HEK293T (cell line): ENCODE measurements around the gene TMEM50B.
"Not testable (repeated sequence)": the region's sequence is repeated elsewhere in the genome, so short reads cannot be mapped to it uniquely, and the experiment has no call there.

Experiments used
- CTCF ChIA-PET: fragments of 350-600 bp; formaldehyde crosslinking; extraction: SDS; loops from one replicate; lab custom pipeline; 2021; ENCODE audit warnings: antibody characterized with exemption, inconsistent platforms; lab: Yijun Ruan, JAX
- POLR2A ChIA-PET: fragments of 350-600 bp; formaldehyde crosslinking; extraction: SDS; loops from one replicate; lab custom pipeline; 2020; ENCODE audit warnings: antibody characterized with exemption, inconsistent platforms; lab: Yijun Ruan, JAX
- DNase-seq: peaks from one replicate; pipeline ENCODE4 v3.0.0; 2012; ENCODE audit warnings: mixed read lengths; ENCODE audit errors: extremely low spot score
- ARNT ChIP-seq: fragments of 450-650 bp; IDR thresholded peaks from 2 replicates; pipeline ENCODE4 v1.6.1; 2017; ENCODE audit warnings: mild to moderate bottlenecking
- BHLHE40 ChIP-seq: fragments of 450-650 bp; IDR thresholded peaks from 2 replicates; pipeline ENCODE4 v1.6.1; 2016; ENCODE audit warnings: mild to moderate bottlenecking, moderate library complexity, borderline replicate concordance
- CTBP1 ChIP-seq: fragments of 450-650 bp; IDR thresholded peaks from 2 replicates; pipeline ENCODE4 v1.6.1; 2016; ENCODE audit warnings: borderline replicate concordance
- ELF4 ChIP-seq: fragments of 450-650 bp; IDR thresholded peaks from 2 replicates; pipeline ENCODE4 v1.6.1; 2017; ENCODE audit warnings: antibody characterized with exemption
- FOXA1 ChIP-seq: fragments of 450-650 bp; IDR thresholded peaks from 2 replicates; pipeline ENCODE4 v1.6.1; 2016; ENCODE audit warnings: mild to moderate bottlenecking
- FOXK2 ChIP-seq: fragments of 450-650 bp; IDR thresholded peaks from 2 replicates; pipeline ENCODE4 v1.6.1; 2016; ENCODE audit warnings: mild to moderate bottlenecking
- FOXM1 ChIP-seq: fragments of 450-650 bp; IDR thresholded peaks from 2 replicates; pipeline ENCODE4 v1.6.1; 2017; ENCODE audit warnings: mild to moderate bottlenecking, borderline replicate concordance
- HDGF ChIP-seq: fragments of 450-650 bp; IDR thresholded peaks from 2 replicates; pipeline ENCODE4 v1.6.1; 2017; ENCODE audit warnings: antibody characterized with exemption, borderline replicate concordance
- L3MBTL2 ChIP-seq: fragments of 450-650 bp; conservative IDR thresholded peaks from 2 replicates; pipeline ENCODE4 v1.6.1; 2016; ENCODE audit warnings: mild to moderate bottlenecking
- LEF1 ChIP-seq: fragments of 450-650 bp; IDR thresholded peaks from 2 replicates; pipeline ENCODE4 v1.6.1; 2017; ENCODE audit warnings: mild to moderate bottlenecking, borderline replicate concordance
- NFRKB ChIP-seq: fragments of 450-650 bp; IDR thresholded peaks from 2 replicates; pipeline ENCODE4 v1.6.1; 2016; ENCODE audit warnings: mild to moderate bottlenecking, moderate library complexity
- SP1 ChIP-seq: fragments of 450-650 bp; IDR thresholded peaks from 2 replicates; pipeline ENCODE4 v1.6.1; 2017
- SUZ12 ChIP-seq: fragments of 450-650 bp; IDR thresholded peaks from 2 replicates; pipeline ENCODE4 v1.6.1; 2016; ENCODE audit warnings: mild to moderate bottlenecking
- TARDBP ChIP-seq: fragments of 450-650 bp; IDR thresholded peaks from 2 replicates; pipeline ENCODE4 v1.6.1; 2016
- ZNF384 ChIP-seq: fragments of 450-650 bp; IDR thresholded peaks from 2 replicates; pipeline ENCODE4 v1.6.1; 2016
- TF ChIP-seq, protein P1 (sequence below): fragments of 450-650 bp; IDR thresholded peaks from 2 replicates; pipeline ENCODE4 v1.6.1; 2016

The TMEM50B gene

GRCh38 chr21:33473344-33473743, 6.4 kb downstream of the TMEM50B start:
- ChIA-PET POLR2A (no interaction called here), CTCF (interaction anchor here (0.7 kb wide), 1 partner anchor 602 kb away, joined by 3 read pairs; no protein-coding TSS in a partner anchor)
- TF ChIP-seq L3MBTL2 (no peak), FOXK2 (no peak), CTBP1 (no peak), ELF4 (no peak), FOXM1 (no peak), BHLHE40 (no peak), ZNF384 (peak; percentile 63; the same call in 1 of the 2 replicates), ARNT (no peak)
- TF ChIP-seq, protein P1, sequence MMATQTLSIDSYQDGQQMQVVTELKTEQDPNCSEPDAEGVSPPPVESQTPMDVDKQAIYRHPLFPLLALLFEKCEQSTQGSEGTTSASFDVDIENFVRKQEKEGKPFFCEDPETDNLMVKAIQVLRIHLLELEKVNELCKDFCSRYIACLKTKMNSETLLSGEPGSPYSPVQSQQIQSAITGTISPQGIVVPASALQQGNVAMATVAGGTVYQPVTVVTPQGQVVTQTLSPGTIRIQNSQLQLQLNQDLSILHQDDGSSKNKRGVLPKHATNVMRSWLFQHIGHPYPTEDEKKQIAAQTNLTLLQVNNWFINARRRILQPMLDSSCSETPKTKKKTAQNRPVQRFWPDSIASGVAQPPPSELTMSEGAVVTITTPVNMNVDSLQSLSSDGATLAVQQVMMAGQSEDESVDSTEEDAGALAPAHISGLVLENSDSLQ, result no peak
- no peak for DNase-seq

DNA sequence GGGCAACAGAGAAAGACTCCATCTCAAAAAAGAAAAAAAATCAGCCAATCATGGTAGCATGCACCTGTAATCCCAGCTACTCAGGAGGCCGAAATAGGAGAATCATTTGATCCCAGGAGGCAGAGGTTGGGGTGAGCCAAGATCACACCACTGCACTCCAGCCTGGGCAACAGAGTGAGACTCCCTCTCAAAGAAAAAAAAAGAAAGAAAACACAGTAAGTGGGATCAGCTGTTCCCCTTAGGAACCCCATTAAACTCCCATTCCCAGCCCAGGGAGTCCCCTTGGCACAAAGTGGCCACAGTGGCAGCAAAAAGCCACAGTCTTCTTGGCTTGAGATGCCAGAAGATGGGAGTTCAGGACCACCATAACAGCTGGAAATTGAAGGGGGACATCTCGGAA, 9.1 kb downstream of the TMEM50B start:
- POLR2A ChIA-PET, result no interaction called here
- TF ChIP-seq ARNT (no peak), ELF4 (no peak)
- CTCF ChIA-PET, result no interaction called here
- no peak for DNase-seq

DNA sequence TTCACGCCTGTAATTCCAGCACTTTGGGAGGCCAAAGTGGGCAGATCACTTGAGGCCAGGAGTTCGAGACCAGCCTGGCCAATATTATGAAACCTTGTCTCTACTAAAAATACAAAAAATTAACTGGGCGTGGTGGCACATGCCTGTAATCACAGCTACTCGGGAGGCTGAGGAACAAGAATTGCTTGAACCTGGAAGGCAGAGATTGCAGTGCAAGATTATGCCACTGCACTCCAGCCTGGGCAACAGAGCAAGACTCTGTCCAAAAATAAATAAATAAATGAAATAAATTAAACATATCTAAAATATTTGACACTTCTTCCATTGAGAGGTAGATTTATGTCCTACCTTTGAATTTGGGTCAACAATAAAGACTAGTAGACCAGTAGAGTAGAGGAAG, 10.6 kb downstream of the TMEM50B start:
- DNase-seq, CTCF ChIA-PET, POLR2A ChIA-PET: not testable (repeated sequence)

- DNase-seq, result no peak
- ChIA-PET POLR2A (interaction anchor here (0.9 kb wide), 1 partner anchor 137 kb away, joined by 3 read pairs; the partner anchor contains the start of gene IFNAR1), CTCF (no interaction called here)
- TF ChIP-seq TARDBP, result no peak
- no peak for TF ChIP-seq SUZ12
- TF ChIP-seq SP1, result no peak
- TF ChIP-seq FOXA1, result no peak
- TF ChIP-seq NFRKB, result no peak
- TF ChIP-seq ZNF384, result no peak
- no peak for TF ChIP-seq FOXK2
- TF ChIP-seq ELF4, result no peak
- no peak for TF ChIP-seq ARNT
- no peak for TF ChIP-seq LEF1
- TF ChIP-seq CTBP1, result no peak
- no peak for TF ChIP-seq FOXM1
- no peak for TF ChIP-seq L3MBTL2
- TF ChIP-seq, protein P1, result no peak
- no peak for TF ChIP-seq BHLHE40
- no peak for TF ChIP-seq HDGF
These were observed 18.1 kb downstream of the TMEM50B start for GRCh38 chr21:33461538-33462250.

- no peak for TF ChIP-seq LEF1
- TF ChIP-seq FOXA1, result no peak
- no peak for TF ChIP-seq BHLHE40
- TF ChIP-seq FOXK2, result no peak
- TF ChIP-seq, protein P1, result no peak
- TF ChIP-seq FOXM1, result no peak
- no peak for TF ChIP-seq SP1
- no peak for TF ChIP-seq HDGF
- no peak for TF ChIP-seq SUZ12
- TF ChIP-seq L3MBTL2, result no peak
These were observed 20.9 kb downstream of the TMEM50B start for GRCh38 chr21:33458861-33459260.

DNA sequence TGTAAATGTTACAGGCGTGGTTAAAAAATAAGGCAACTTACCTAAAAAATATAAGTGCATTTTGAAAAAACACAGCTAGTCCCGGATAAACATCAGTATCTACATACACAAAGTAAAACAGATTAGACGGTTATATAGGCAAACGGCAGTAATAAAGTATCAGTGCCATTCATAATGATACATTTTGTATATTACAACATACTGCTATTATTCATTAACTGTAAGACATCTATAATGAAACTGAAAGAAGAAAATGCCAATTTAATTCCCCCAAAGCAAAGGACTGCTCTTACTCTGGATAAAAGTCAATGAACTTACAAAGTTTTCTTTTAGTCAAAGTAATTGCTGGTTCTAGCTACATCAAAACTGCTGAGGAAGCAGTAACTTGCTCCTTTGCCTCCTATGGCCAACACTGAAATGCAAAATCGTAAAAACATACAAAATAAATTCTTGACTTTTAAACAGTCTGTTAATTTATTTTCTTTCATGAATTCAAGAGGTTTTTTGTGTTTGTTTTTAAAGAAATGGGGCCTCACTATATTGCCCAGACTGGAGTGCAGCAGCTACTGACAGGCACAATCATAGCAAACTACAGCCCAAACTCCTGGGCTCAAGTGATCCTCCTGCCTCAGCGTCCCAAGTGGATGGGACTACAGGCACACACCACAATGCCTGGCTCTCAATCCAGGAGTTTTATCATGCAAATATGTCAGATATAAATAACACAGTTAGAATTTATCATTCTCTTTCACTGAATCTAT, 23.9 kb downstream of the TMEM50B start:
- no peak for DNase-seq
- POLR2A ChIA-PET, result interaction anchor here (1.0 to 1.4 kb wide), 2 partner anchors 24 kb away, joined by 3 to 4 read pairs; partner anchors contain the start of gene TMEM50B
- no peak for TF ChIP-seq FOXM1
- CTCF ChIA-PET, result no interaction called here

More at GRCh38 chr21:33458861-33459260, 20.9 kb downstream of the TMEM50B start:
- no peak for DNase-seq
- CTCF ChIA-PET, result no interaction called here
- POLR2A ChIA-PET, result no interaction called here
